Measurements from ENCODE around the gene RGP1. TPM values are rescaled to one million over a fixed set of nuclear protein-coding genes. Genes with fewer than 3 reads are reported as not detected.

The RGP1 gene
- total RNA-seq, 1 donor from 2014 or later: 23.3 TPM

DNA sequence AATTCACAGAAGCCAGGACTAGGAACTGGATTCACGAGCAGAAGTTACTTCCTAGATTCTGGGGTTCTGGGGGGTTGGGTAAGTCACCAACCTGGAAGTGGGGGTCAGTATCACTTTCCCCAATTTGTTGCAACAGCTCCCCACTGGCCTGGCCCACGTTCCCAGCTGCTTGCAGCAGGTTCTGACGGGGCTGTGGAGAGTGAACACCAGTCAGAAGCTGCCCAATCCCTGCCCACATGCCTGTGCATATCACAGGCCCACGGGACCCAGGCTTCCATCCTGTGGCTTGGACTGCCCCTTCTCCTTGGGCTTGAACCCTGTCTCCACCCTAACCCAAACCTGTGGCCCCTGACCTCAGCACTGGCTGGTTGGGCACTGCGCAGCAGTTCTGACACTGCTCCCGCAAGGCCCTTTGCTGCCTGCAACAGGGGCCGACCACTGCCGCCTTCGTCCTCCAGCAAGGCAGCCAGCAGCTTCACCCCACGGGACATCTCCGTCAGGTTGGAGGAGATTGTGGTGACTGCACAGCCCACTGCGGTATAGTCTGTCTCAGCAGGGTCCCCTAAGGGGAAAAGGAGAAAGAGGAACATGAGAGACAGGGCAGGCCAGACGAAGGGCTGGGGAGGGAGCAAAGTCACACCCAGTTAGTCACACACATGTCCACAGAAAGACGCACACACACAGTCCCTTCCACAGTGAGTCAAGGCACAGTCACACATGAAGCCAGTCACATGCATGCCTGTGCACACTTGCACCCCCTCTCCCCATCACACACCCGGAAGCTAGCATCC, 30.2 kb upstream of the RGP1 start:
- intact Hi-C loops (cut with micrococcal nuclease): no loop called here

- intact Hi-C loops (cut with micrococcal nuclease): no loop called here
These were observed 29.5 kb upstream of the RGP1 start for GRCh38 chr9:35719546-35719945.

- intact Hi-C loops (cut with micrococcal nuclease): no loop called here
These were observed 25.7 kb upstream of the RGP1 start for GRCh38 chr9:35723426-35723825.

- intact Hi-C loops (cut with micrococcal nuclease): no loop called here
These were observed 25.2 kb upstream of the RGP1 start for GRCh38 chr9:35723908-35724307.

DNA sequence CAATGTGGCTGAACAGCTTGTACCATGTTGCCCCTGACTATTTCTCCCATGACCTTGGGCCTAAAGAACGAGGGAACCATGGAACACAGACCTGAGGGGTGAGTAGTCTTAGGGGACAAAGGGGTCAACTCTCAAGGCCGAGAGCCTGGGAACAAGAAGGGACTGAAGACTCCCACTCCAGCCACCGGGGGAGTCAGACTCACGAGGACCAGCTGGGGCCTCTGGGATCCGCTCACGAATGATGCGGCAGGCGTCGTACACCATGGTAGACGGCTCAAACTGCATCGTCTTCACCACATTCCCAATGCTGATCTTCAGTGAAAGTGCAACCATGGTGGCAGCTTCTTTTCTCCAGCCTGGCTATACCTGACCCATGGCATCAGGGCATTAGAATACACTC, 23.7 kb upstream of the RGP1 start:
- intact Hi-C loops (cut with micrococcal nuclease): no loop called here

DNA sequence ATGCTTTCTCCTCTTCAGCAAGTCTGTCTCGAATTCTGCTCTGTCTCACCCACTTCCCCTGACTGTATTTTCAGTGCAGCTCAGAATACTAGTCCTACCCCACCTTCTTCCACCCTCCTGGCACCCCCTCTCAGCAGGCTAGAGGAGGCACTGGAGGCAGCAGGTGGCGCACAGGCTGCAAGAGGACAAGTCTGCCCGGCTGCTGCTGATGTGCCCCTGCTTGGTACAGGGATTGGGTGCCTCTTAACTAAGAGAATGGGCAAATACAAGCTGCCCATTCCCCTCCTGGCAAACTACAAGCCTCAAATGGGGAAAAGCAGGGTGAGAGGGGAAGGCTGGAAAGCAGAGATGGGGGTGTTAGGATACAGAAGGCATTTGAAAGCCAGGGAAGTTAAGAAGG, 22.2 kb upstream of the RGP1 start:
- intact Hi-C loops (cut with micrococcal nuclease): no loop called here

DNA sequence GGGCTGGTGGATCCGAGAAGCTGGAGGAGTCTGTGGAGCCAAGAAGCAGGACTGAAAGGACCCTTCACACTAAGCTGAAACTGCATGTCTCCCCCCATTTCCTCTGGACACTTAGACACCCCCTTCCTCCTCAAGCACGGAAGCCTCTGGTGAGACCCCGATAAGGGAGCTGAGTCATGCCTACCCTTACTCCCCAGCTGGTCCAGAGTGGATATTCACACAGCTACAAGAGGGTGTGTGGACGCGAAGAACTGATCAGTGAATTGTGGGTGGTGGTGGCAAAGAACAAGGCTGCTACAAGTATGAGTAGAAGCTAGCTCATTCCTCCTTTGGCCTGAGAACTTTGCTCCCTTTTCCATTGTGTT, 21.4 kb upstream of the RGP1 start:
- intact Hi-C loops (cut with micrococcal nuclease): loop anchor here (1.0 to 2.0 kb wide), 2 partner anchors 31 to 123 kb away; no protein-coding TSS in a partner anchor

- intact Hi-C loops (cut with micrococcal nuclease): loop anchor here (1.0 to 2.0 kb wide), 2 partner anchors 32 to 124 kb away; no protein-coding TSS in a partner anchor
These were observed 20.8 kb upstream of the RGP1 start for GRCh38 chr9:35728041-35728971.

GRCh38 chr9:35729101-35729500, 20.0 kb upstream of the RGP1 start:
- intact Hi-C loops (cut with micrococcal nuclease): loop anchor here (2.0 kb wide), 1 partner anchor 32 kb away; no protein-coding TSS in a partner anchor

DNA sequence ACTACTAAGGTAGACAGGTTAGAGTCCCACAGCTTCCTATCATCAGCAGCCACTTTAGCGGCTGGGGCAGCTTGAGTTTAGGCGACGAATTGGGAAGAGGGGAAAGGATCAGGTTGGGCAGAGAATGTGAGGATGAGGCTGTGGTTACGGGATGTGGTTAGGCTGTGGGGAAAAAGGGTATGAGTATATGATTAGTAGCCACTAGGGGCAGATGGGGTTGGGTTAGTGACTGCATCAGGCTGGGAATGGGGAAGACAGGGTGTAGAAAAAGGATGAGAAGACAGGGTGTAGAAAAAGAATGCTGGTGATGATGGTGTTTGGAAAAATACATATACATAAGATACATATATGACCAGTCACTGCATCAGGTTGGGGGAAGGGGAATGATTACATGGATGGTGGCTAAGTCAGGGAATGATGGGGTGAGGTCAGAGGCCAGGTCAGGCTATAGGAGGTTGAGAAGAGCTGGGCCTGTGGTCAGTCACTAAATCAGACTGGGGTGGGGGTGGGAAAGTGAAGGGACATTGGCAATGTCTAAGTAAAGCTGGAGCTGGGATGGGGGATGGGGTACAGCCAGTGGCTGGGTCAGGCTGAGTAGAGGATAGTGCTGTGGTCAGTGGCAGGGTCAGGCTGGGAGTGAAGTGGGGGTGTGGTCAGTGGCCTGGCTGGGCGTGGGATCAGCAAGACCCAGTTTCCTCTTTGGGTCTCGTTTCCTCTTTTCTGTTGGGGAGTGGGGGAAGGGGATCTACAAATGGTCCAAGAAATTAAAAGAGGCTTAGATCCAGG, 19.2 kb upstream of the RGP1 start:
- intact Hi-C loops (cut with micrococcal nuclease): loop anchor here (2.0 to 5.0 kb wide), 4 partner anchors 33 to 1208 kb away; partner anchors contain the start of genes ATOSB, DNAJB5 and ENHO

DNA sequence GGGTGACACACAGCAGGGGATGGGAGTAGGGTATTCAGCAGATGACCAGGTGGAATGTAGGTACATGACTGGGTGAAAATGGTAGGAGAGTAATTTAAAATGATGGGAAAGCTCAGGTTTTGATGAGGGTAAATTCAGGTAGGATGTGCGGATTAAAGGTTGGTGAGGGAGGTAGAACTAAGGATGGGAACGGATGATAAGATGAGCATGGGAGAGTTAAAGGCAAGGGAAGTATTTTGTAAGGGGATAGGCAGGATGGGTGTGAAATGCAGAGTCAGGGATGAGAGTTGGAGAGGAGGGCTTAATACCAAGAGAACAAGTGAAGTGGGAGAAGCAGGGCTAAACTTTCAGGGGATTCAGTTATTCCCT, 18.6 kb upstream of the RGP1 start:
- intact Hi-C loops (cut with micrococcal nuclease): loop anchor here (2.0 to 5.0 kb wide), 3 partner anchors 616 to 1208 kb away; partner anchors contain the start of genes ATOSB, DNAJB5 and ENHO

DNA sequence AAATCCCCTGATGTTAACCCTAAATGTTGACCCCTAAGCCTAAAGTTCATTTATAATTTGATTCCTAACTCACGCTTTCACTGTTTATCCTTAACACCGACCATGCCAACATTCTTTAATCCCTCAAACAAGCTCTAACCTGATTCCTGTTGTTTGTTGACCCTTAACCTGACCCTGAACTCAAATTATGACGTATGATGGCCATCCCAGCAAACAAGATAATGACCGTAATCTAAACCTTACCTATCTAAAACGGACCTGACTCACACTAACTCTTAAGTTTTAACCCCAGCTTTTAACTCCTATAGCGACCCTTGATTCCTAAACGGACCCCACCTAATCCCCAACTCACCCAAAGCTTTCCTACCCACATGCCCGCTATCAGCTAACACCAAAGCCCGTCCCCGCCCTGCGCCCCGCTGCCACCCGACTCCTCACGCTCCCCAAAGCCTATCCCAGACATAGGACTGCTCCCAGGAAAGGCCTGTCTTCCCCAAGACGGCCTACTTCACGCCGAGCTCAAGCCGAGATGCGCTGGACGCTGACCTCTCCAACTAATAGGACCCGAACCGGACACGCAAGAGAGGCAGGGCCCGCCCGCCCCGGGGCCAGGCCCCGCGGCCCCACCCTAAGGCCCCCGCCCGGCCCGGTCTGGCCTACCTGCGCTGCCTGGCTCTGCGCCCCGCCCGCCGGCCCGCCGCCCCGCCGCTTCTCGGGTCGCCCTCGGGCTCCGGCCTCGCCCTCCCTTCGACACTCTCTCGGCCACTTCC, 17.5 kb upstream of the RGP1 start:
- intact Hi-C loops (cut with micrococcal nuclease): loop anchor here (1.0 to 5.0 kb wide), 9 partner anchors 18 to 1209 kb away; partner anchors contain the start of genes ATOSB, CCDC107, DNAJB5 and ENHO

DNA sequence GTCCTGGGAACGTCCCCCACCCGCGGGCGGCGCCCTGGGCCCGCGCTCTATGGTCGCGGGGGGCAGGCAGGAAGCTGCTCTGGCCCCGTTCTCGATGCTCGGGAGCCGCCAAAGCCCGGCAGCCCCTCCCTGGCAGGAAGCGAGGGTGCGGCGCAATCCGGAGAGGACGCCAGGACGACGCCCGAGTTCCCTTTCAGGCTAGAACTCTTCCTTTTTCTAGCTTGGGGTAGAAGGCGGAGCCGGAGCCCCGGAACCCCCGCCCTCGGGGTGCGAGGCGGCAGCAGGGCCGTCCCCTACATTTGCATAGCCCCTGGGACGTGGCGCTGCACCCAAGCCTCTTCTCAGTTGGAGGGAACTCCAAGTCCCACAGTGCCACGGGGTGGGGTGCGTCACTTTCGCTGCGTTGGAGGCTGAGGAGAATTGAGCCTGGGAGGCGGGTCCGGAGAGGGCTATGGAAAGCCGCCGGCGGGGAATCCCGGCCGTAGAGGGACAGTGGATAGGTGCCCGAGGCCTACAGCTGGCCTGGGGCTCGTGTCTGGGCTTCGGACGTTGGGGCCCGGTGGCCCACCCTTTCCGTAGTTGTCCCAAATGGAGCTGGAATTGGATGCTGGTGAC, 16.8 kb upstream of the RGP1 start, which contains the start of the genes CREB3 and TLN1:
Gene CREB3 (plus strand): TSS at position 482 of the 615 bp plus-strand sequence. CDS start 107 bp downstream, at position 589.
Gene TLN1 (minus strand): TSS at position 11 of the 615 bp plus-strand sequence. CDS start 6,501 bp downstream, outside the sequence.
- intact Hi-C loops (cut with micrococcal nuclease): loop anchor here (1.0 to 5.0 kb wide), 8 partner anchors 17 to 1210 kb away; partner anchors contain the start of genes CCDC107, DNAJB5, ENHO and FAM221B

- intact Hi-C loops (cut with micrococcal nuclease): loop anchor here (1.0 to 5.0 kb wide), 8 partner anchors 16 to 1211 kb away; partner anchors contain the start of genes CCDC107, DNAJB5, ENHO and FAM221B
These were observed 16.1 kb upstream of the RGP1 start for GRCh38 chr9:35732800-35733541.

- intact Hi-C loops (cut with micrococcal nuclease): loop anchor here (5.0 kb wide), 2 partner anchors 747 to 1212 kb away; partner anchors contain the start of genes DNAJB5 and ENHO
These were observed 15.0 kb upstream of the RGP1 start for GRCh38 chr9:35734096-35734495.

DNA sequence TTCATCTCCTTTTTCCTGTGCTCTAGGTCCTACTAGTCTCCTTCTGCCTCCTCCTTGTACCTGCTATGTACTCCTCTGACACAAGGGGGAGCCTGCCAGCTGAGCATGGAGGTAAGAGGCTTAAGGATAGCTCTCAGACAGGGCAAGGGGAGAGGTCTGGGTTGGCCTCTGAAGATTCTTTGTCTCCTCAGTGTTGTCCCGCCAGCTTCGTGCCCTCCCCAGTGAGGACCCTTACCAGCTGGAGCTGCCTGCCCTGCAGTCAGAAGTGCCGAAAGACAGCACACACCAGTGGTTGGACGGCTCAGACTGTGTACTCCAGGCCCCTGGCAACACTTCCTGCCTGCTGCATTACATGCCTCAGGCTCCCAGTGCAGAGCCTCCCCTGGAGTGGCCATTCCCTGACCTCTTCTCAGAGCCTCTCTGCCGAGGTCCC, 12.9 kb upstream of the RGP1 start:
- intact Hi-C loops (cut with micrococcal nuclease): loop anchor here (1.0 kb wide), 2 partner anchors 13 to 146 kb away; partner anchors contain the start of genes GBA2 and RGP1

DNA sequence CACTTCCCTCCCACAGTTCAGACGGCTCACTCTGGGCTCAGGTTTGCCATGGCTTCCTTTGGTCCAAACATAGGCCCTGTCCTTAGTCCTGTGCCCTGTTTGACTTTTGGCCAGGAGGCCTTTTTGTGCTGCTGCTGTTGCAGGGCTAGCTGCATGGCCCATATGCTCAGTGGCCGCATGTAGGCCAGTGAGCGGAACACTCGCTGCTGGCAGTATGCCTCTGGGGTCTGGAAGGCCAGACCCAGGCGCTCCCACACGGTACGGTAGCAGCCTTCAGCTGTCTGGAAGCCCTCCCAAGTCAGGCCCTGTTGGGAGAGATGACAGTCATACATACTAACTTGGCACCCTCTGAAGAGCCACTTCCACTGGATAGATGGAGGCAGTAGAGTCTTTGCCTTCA, 11.9 kb upstream of the RGP1 start:
- intact Hi-C loops (cut with micrococcal nuclease): no loop called here

- intact Hi-C loops (cut with micrococcal nuclease): no loop called here
These were observed 10.9 kb upstream of the RGP1 start for GRCh38 chr9:35738186-35738585.

All from T-helper 2 cell treated with Interferon-gamma antibody and Interleukin-4, amounts not matched to agents 100 ng/mL and 5 ng/mL, for 36 hours (primary cell).